Activated CD4-positive, alpha-beta memory T cell treated with anti-CD3 and anti-CD28 coated beads for 36 hours (primary cell): Measurements from ENCODE around the gene PTPN4. TPM values are rescaled to one million over a fixed set of nuclear protein-coding genes. Genes with fewer than 3 reads are reported as not detected.
A peak's percentile ranks its signal among the peaks of the same experiment; 100 is the strongest.

Experiments
- CTCF ChIA-PET: fragments of 350-600 bp; sonication (Branson Sonifier 250); formaldehyde crosslinking; loops from one replicate; lab custom pipeline; 2021; ENCODE audit warnings: antibody characterized with exemption, inconsistent platforms; lab: Charles Lee
- POLR2A ChIA-PET: fragments of 350-600 bp; sonication (Branson Sonifier 250); formaldehyde crosslinking; loops from one replicate; lab custom pipeline; 2021; ENCODE audit warnings: antibody characterized with exemption; lab: Charles Lee
- DNase-seq: peaks from one replicate; pipeline ENCODE4 v3.0.0-alpha.2; 2020
- H3K27ac Mint-ChIP-seq: one replicate; pipeline ENCODE4 v1.8.0; 2021; ENCODE audit warnings: mixed read lengths
- H3K27me3 Mint-ChIP-seq: one replicate; pipeline ENCODE4 v1.8.0; 2021; ENCODE audit warnings: mixed read lengths
- H3K36me3 Mint-ChIP-seq: one replicate; pipeline ENCODE4 v1.8.0; 2021; ENCODE audit warnings: mixed read lengths
- H3K4me1 Mint-ChIP-seq: one replicate; pipeline ENCODE4 v1.8.0; 2021; ENCODE audit warnings: low read depth, mixed read lengths
- H3K4me3 Mint-ChIP-seq: one replicate; pipeline ENCODE4 v1.8.0; 2021; ENCODE audit warnings: mild to moderate bottlenecking, mixed read lengths
- H3K9me3 Mint-ChIP-seq: one replicate; pipeline ENCODE4 v1.8.0; 2021; ENCODE audit warnings: mixed read lengths
- intact Hi-C: fragments of 100-400 bp; cut with micrococcal nuclease; formaldehyde crosslinking; loops from one replicate; pipeline ENCODE4 v1.15.1; 2023
- total RNA-seq, 2 experiments: library from RNA; stranded (reverse); gene quantifications; one replicate each; pipeline ENCODE4 v1.2.3, GENCODE V29; 2021

Gene PTPN4
- total RNA-seq, 2 experiments from 2014 or later: 29.4 to 31.6 TPM

- no peak for DNase-seq
- intact Hi-C loops: no loop called here
- Mint-ChIP-seq H3K4me3 (no peak overlapping the region), H3K27ac (no peak overlapping the region), H3K36me3 (peaks cover 26% of the 10 kb centered on the region), H3K9me3 (peaks cover 13% of the 10 kb centered on the region), H3K4me1 (peaks cover 25% of the 10 kb centered on the region), H3K27me3 (no peaks in the 10 kb centered on the region)
- CTCF ChIA-PET: no interaction called here
- POLR2A ChIA-PET: no interaction called here
Observed at GRCh38 chr2:119846021-119846420, 86.3 kb downstream of the PTPN4 start.

GRCh38 chr2:119849838-119850565 is 90.3 kb downstream of the PTPN4 start:
- Mint-ChIP-seq H3K27ac (no peak overlapping the region), H3K9me3 (peaks cover 40% of the 10 kb centered on the region), H3K4me3 (no peak overlapping the region), H3K36me3 (peaks cover 46% of the 10 kb centered on the region), H3K27me3 (no peaks in the 10 kb centered on the region), H3K4me1 (peaks cover 12% of the 10 kb centered on the region)
- CTCF ChIA-PET: no interaction called here
- intact Hi-C loops: no loop called here
- DNase-seq: no peak
- POLR2A ChIA-PET: no interaction called here

DNA sequence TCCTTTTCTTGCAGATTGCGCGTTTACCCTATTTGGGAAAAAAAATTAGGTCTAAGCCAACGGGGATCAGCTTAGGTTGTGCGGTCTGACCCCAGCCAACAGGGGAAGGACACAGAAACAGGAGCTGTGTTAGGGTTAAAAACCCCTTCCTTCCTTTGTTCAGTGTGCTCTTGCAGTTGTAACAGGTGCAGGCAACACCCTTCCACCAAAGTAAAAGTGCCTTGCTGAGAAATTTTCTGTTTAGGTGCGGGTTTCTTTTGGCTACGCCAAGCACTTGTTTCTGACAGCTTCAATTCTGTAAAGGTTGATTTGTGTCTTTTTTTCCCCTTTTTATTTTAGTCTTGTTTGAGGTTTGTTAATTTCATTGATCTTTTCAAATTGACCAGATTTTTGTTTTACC is 92.5 kb downstream of the PTPN4 start:
- Mint-ChIP-seq H3K4me1 (peaks cover 26% of the 10 kb centered on the region), H3K36me3 (peaks cover 41% of the 10 kb centered on the region), H3K27me3 (no peaks in the 10 kb centered on the region), H3K27ac (no peak overlapping the region), H3K4me3 (no peak overlapping the region), H3K9me3 (peaks cover 36% of the 10 kb centered on the region)
- POLR2A ChIA-PET: no interaction called here
- CTCF ChIA-PET: interaction anchor here (0.8 kb wide), 1 partner anchor 64 kb away, joined by 3 read pairs; no protein-coding TSS in a partner anchor
- no peak for DNase-seq
- intact Hi-C loops: no loop called here

GRCh38 chr2:119853777-119854399 is 94.2 kb downstream of the PTPN4 start:
- H3K4me1 Mint-ChIP-seq: peaks cover 28% of the 10 kb centered on the region
- intact Hi-C loops: no loop called here
- peaks cover 38% of the 10 kb centered on the region for H3K36me3 Mint-ChIP-seq
- H3K27ac Mint-ChIP-seq: no peak overlapping the region
- ChIA-PET POLR2A (interaction anchor here (0.6 kb wide), 1 partner anchor 136 kb away, joined by 5 read pairs; no protein-coding TSS in a partner anchor), CTCF (no interaction called here)
- H3K9me3 Mint-ChIP-seq: peaks cover 36% of the 10 kb centered on the region
- H3K27me3 Mint-ChIP-seq: no peaks in the 10 kb centered on the region
- H3K4me3 Mint-ChIP-seq: no peak overlapping the region
- DNase-seq: no peak

- H3K4me1 Mint-ChIP-seq: peaks cover 40% of the 10 kb centered on the region
- H3K9me3 Mint-ChIP-seq: peaks cover 22% of the 10 kb centered on the region
- H3K27me3 Mint-ChIP-seq: no peaks in the 10 kb centered on the region
- H3K27ac Mint-ChIP-seq: no peak overlapping the region
- H3K4me3 Mint-ChIP-seq: no peak overlapping the region
- no peak for DNase-seq
- intact Hi-C loops: no loop called here
- H3K36me3 Mint-ChIP-seq: peaks cover 15% of the 10 kb centered on the region
- ChIA-PET POLR2A (no interaction called here), CTCF (no interaction called here)
Observed at GRCh38 chr2:119856469-119856901, 96.8 kb downstream of the PTPN4 start.

DNA sequence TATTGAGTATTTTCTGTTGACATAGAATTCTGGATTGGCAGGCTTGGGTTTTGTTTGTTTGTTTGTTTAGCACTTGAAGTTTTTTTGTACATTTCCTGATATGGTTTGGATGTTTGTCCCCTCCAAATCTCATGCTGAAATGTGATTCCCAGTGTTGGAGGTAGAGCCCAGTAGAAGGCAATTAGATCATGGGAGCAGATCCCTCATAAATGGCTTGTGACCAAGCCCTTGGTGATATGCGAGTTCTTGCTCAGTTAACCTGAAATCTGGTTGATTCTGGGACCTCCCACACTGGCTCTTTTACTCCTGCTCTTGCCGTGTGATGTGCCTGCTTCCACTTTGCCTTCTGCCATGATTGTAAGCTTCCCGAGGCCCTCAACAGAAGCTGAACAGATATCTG is 98.0 kb downstream of the PTPN4 start:
- no peak for DNase-seq
- ChIA-PET CTCF (no interaction called here), POLR2A (no interaction called here)
- no peaks in the 10 kb centered on the region for H3K27me3 Mint-ChIP-seq
- H3K27ac Mint-ChIP-seq: no peak overlapping the region
- intact Hi-C loops: no loop called here
- H3K36me3 Mint-ChIP-seq: peaks cover 5% of the 10 kb centered on the region
- no peak overlapping the region for H3K4me3 Mint-ChIP-seq
- H3K9me3 Mint-ChIP-seq: peaks cover 11% of the 10 kb centered on the region
- peaks cover 48% of the 10 kb centered on the region for H3K4me1 Mint-ChIP-seq

- Mint-ChIP-seq H3K9me3 (no peaks in the 10 kb centered on the region), H3K4me3 (no peak overlapping the region), H3K4me1 (peaks cover 61% of the 10 kb centered on the region), H3K36me3 (no peaks in the 10 kb centered on the region), H3K27me3 (no peaks in the 10 kb centered on the region), H3K27ac (no peak overlapping the region)
- intact Hi-C loops: no loop called here
- DNase-seq: no peak
- POLR2A ChIA-PET: no interaction called here
- CTCF ChIA-PET: no interaction called here
Observed at GRCh38 chr2:119859528-119859927, 99.8 kb downstream of the PTPN4 start.

GRCh38 chr2:119860924-119861323 is 101.2 kb downstream of the PTPN4 start:
- no peak for DNase-seq
- intact Hi-C loops: no loop called here
- H3K9me3 Mint-ChIP-seq: no peaks in the 10 kb centered on the region
- no peaks in the 10 kb centered on the region for H3K27me3 Mint-ChIP-seq
- no peak overlapping the region for H3K4me3 Mint-ChIP-seq
- peaks cover 60% of the 10 kb centered on the region for H3K4me1 Mint-ChIP-seq
- H3K27ac Mint-ChIP-seq: no peak overlapping the region
- peaks cover 3% of the 10 kb centered on the region for H3K36me3 Mint-ChIP-seq
- CTCF ChIA-PET: no interaction called here
- POLR2A ChIA-PET: no interaction called here

GRCh38 chr2:119862127-119862889 is 102.6 kb downstream of the PTPN4 start:
- no peak overlapping the region for H3K4me3 Mint-ChIP-seq
- peak overlapping the region; percentile 5 for H3K27ac Mint-ChIP-seq
- no peaks in the 10 kb centered on the region for H3K9me3 Mint-ChIP-seq
- ChIA-PET CTCF (interaction anchor here (0.7 kb wide), 1 partner anchor 308 kb away, joined by 4 read pairs; no protein-coding TSS in a partner anchor), POLR2A (interaction anchor here (0.6 kb wide), 1 partner anchor 141 kb away, joined by 4 read pairs; no protein-coding TSS in a partner anchor)
- H3K36me3 Mint-ChIP-seq: peaks cover 3% of the 10 kb centered on the region
- no peaks in the 10 kb centered on the region for H3K27me3 Mint-ChIP-seq
- no peak for DNase-seq
- peaks cover 61% of the 10 kb centered on the region for H3K4me1 Mint-ChIP-seq
- intact Hi-C loops: no loop called here

- Mint-ChIP-seq H3K27ac (no peak overlapping the region), H3K4me3 (no peak overlapping the region), H3K27me3 (no peaks in the 10 kb centered on the region), H3K9me3 (no peaks in the 10 kb centered on the region), H3K36me3 (peaks cover 6% of the 10 kb centered on the region), H3K4me1 (peaks cover 65% of the 10 kb centered on the region)
- CTCF ChIA-PET: no interaction called here
- intact Hi-C loops: no loop called here
- DNase-seq: no peak
- POLR2A ChIA-PET: no interaction called here
Observed at GRCh38 chr2:119864318-119864717, 104.6 kb downstream of the PTPN4 start.

GRCh38 chr2:119871725-119872124 is 112.0 kb downstream of the PTPN4 start:
- H3K27ac Mint-ChIP-seq: no peak overlapping the region
- peaks cover 4% of the 10 kb centered on the region for H3K9me3 Mint-ChIP-seq
- intact Hi-C loops: no loop called here
- no peak for DNase-seq
- no peaks in the 10 kb centered on the region for H3K27me3 Mint-ChIP-seq
- H3K4me1 Mint-ChIP-seq: peaks cover 40% of the 10 kb centered on the region
- ChIA-PET CTCF (interaction anchor here (0.5 kb wide), 1 partner anchor 303 kb away, joined by 5 read pairs; no protein-coding TSS in a partner anchor), POLR2A (no interaction called here)
- H3K4me3 Mint-ChIP-seq: no peak overlapping the region
- H3K36me3 Mint-ChIP-seq: peaks cover 13% of the 10 kb centered on the region
